Neural cell (in vitro differentiated cells): Measurements from ENCODE around the gene PTN.

Experiments
- CTCF ChIP-seq: fragments of 450-650 bp; IDR thresholded peaks from 2 replicates; pipeline ENCODE4 v1.5.1; 2014; ENCODE audit warnings: antibody characterized with exemption, mild to moderate bottlenecking, moderate library complexity; ENCODE audit not compliant: poor library complexity, severe bottlenecking
- EP300 ChIP-seq: fragments of 450-650 bp; conservative IDR thresholded peaks from 2 replicates; pipeline ENCODE4 v1.6.1; 2014; ENCODE audit warnings: antibody characterized with exemption, mild to moderate bottlenecking, moderate library complexity; ENCODE audit not compliant: poor library complexity, severe bottlenecking
- EZH2 ChIP-seq: fragments of 200-600, 300-800 bp; shearing (Covaris generic), sonication (generic); IDR thresholded peaks from 2 replicates; pipeline ENCODE4 v1.6.1; 2014; ENCODE audit warnings: antibody characterized with exemption, low read length, borderline replicate concordance, mild to moderate bottlenecking; ENCODE audit not compliant: insufficient read depth, poor library complexity, severe bottlenecking
- POLR2AphosphoS5 ChIP-seq: IDR thresholded peaks from 2 replicates; pipeline ENCODE4 v1.6.1; 2012
- RAD21 ChIP-seq: fragments of 450-650 bp; conservative IDR thresholded peaks from 2 replicates; pipeline ENCODE4 v1.6.1; 2014; ENCODE audit warnings: antibody characterized with exemption, mild to moderate bottlenecking, moderate library complexity
- REST ChIP-seq: IDR thresholded peaks from 2 replicates; pipeline ENCODE4 v1.6.1; 2012; ENCODE audit warnings: borderline replicate concordance
- TAF1 ChIP-seq: IDR thresholded peaks from 2 replicates; pipeline ENCODE4 v1.6.1; 2012; ENCODE audit warnings: low read depth

- TF ChIP-seq CTCF = no peak
- no peak for TF ChIP-seq EZH2
- TF ChIP-seq REST = no peak
- no peak for TF ChIP-seq TAF1
- no peak for TF ChIP-seq RAD21
- no peak for TF ChIP-seq POLR2AphosphoS5
- TF ChIP-seq EP300 = no peak
Measured at GRCh38 chr7:137302081-137302480, 41.5 kb downstream of the PTN start.
